HG03432 (cell line): ENCODE data around the gene LGALS3BP.

Source experiments
- ATAC-seq: cut with Tn5 transposase; IDR thresholded peaks from one replicate; pipeline ENCODE4 v1.9.1; 2021; ENCODE audit warnings: mild to moderate bottlenecking, moderate library complexity; ENCODE audit not compliant: unreplicated experiment

LGALS3BP gene

GRCh38 chr17:78921437-78921971, 58.2 kb downstream of the LGALS3BP start:
- no peak for ATAC-seq
